T-cell (primary cell): ENCODE measurements around the gene ZCCHC12. TPM values are rescaled to one million over a fixed set of nuclear protein-coding genes. Genes with fewer than 3 reads are reported as not detected.

ENCODE experiments used
- ATAC-seq, 4 experiments: fragments of 200-7000 bp in 3 of 4; fragments of 150-1000 bp in 1 of 4; cut with Tn5 transposase; replicated peaks in 1 of 4; 1 replicate in 3 of 4; 2 replicates in 1 of 4; pipeline ENCODE4 v1.10.0; 2021; ENCODE audit warnings: moderate library complexity in 3 of 4, mild to moderate bottlenecking in 2 of 4, moderate number of reproducible peaks in 1 of 4
- CTCF ChIA-PET, 2 donors: fragments of 300-600 bp; sonication (Branson Sonifier 250); formaldehyde crosslinking; loops; one replicate each; lab custom pipeline; 2022; ENCODE audit warnings: antibody characterized with exemption in 2 of 2; lab: Charles Lee
- POLR2A ChIA-PET, 2 donors: fragments of 300-600 bp; sonication (Branson Sonifier 250); formaldehyde crosslinking; loops; one replicate each; lab custom pipeline; 2022; ENCODE audit warnings: antibody characterized with exemption in 2 of 2; lab: Charles Lee
- DNase-seq, 35 experiments: peaks; one replicate each; pipeline versions ENCODE4 v3.0.0 to v3.0.0-alpha.2; 2013 to 2023
- H3K27ac ChIP-seq: one replicate; pipeline ENCODE4 v1.5.1; 2013; ENCODE audit warnings: low read length
- H3K27me3 ChIP-seq, 2 experiments: replicated peaks in 1 of 2; 1 replicate in 1 of 2; 2 replicates in 1 of 2; pipeline versions ENCODE4 v1.6.1 to v1.7.0; 2013; ENCODE audit warnings: low read length in 1 of 2, mixed read lengths in 1 of 2; ENCODE audit not compliant: control insufficient read depth in 2 of 2, insufficient read depth in 2 of 2; ENCODE audit errors: extremely low read depth in 1 of 2
- H3K36me3 ChIP-seq, 2 donors: 1 replicate in 1 of 2; 2 replicates in 1 of 2; pipeline versions ENCODE4 v1.6.1 to v1.7.0; 2013; ENCODE audit warnings: low read length in 1 of 2; ENCODE audit not compliant: control insufficient read depth in 2 of 2, insufficient read depth in 1 of 2; ENCODE audit errors: extremely low read depth in 1 of 2
- H3K4me1 ChIP-seq, 2 experiments: 1 replicate in 1 of 2; 2 replicates in 1 of 2; pipeline versions ENCODE4 v1.6.1 to v1.7.0; 2013; ENCODE audit warnings: low read length in 2 of 2, mixed read lengths in 1 of 2; ENCODE audit not compliant: insufficient read depth in 2 of 2, control insufficient read depth in 1 of 2; ENCODE audit errors: extremely low read depth in 1 of 2
- H3K4me3 ChIP-seq, 2 donors: 1 replicate in 1 of 2; 2 replicates in 1 of 2; pipeline versions ENCODE4 v1.5.1 to v1.7.0; 2013; ENCODE audit warnings: mild to moderate bottlenecking in 2 of 2, low read length in 1 of 2, moderate library complexity in 1 of 2; ENCODE audit not compliant: control insufficient read depth in 1 of 2; ENCODE audit errors: extremely low read depth in 1 of 2
- H3K9me3 ChIP-seq: 2 replicates; pipeline ENCODE4 v1.7.0; 2013
- H3K27ac Mint-ChIP-seq, 2 donors: one replicate each; pipeline ENCODE4 v1.8.0; 2020 to 2021; ENCODE audit warnings: mild to moderate bottlenecking in 2 of 2, mixed read lengths in 2 of 2
- H3K27me3 Mint-ChIP-seq, 2 donors: one replicate each; pipeline ENCODE4 v1.8.0; 2021 to 2022; ENCODE audit warnings: mixed read lengths in 2 of 2
- H3K36me3 Mint-ChIP-seq: one replicate; pipeline ENCODE4 v1.8.0; 2021; ENCODE audit warnings: mixed read lengths
- H3K4me1 Mint-ChIP-seq, 3 donors: one replicate each; pipeline ENCODE4 v1.8.0; 2020 to 2022; ENCODE audit warnings: mixed read lengths in 3 of 3, mild to moderate bottlenecking in 1 of 3
- H3K4me3 Mint-ChIP-seq, 3 donors: one replicate each; pipeline ENCODE4 v1.8.0; 2020 to 2022; ENCODE audit warnings: mild to moderate bottlenecking in 3 of 3, mixed read lengths in 3 of 3, moderate library complexity in 3 of 3
- H3K9me3 Mint-ChIP-seq, 3 donors: one replicate each; pipeline ENCODE4 v1.8.0; 2020 to 2022; ENCODE audit warnings: mixed read lengths in 3 of 3
- WGBS: methylation state at CpG from one replicate; pipeline ENCODE4 v1.1.5; 2013; ENCODE audit warnings: missing lambda C conversion rate; ENCODE audit not compliant: insufficient coverage; 5-methylcytosine and 5-hydroxymethylcytosine counted together
- total RNA-seq, 35 experiments: library from RNA in 6 of 35; stranded (reverse) in 6 of 35; fragments of 120-200 nt in 1 of 35; gene quantifications; one replicate each; pipeline versions ENCODE4 v1.2.1 to v1.2.4 and lab custom pipeline; 2013 to 2026

Gene ZCCHC12
- total RNA-seq, 5 donors from 2014 or later (not counting 1 experiment from before 2014, with no cell fraction given): 0.16 TPM; not detected in 4

GRCh38 chrX:118853596-118853995, 30.0 kb downstream of the ZCCHC12 start:
- no peaks in the 10 kb centered on the region for H3K9me3 Mint-ChIP-seq

GRCh38 chrX:118855681-118856310, 32.2 kb downstream of the ZCCHC12 start:
- no peaks in the 10 kb centered on the region for H3K36me3 ChIP-seq
- H3K9me3 Mint-ChIP-seq: no peaks in the 10 kb centered on the region
- no peaks in the 10 kb centered on the region for H3K4me1 Mint-ChIP-seq
- no peaks in the 10 kb centered on the region for H3K4me1 ChIP-seq
- no peak for DNase-seq
- no peaks in the 10 kb centered on the region for H3K36me3 Mint-ChIP-seq
- no peak overlapping the region for H3K4me3 Mint-ChIP-seq
- H3K27ac ChIP-seq: no peak overlapping the region
- H3K27me3 ChIP-seq: no peaks in the 10 kb centered on the region
- WGBS: no CpG with 5 or more reads among the region's 3 CpGs
- ChIA-PET POLR2A (interaction anchor here in 1 of 2 donors (0.5 kb wide), 1 partner anchor 31 kb away, joined by 5 read pairs; no protein-coding TSS in a partner anchor), CTCF (interaction anchor here in 1 of 2 donors (0.6 kb wide), 1 partner anchor 211 kb away, joined by 3 read pairs; no protein-coding TSS in a partner anchor)
- no peak overlapping the region for H3K4me3 ChIP-seq
- H3K27ac Mint-ChIP-seq: no peak overlapping the region
- H3K9me3 ChIP-seq: no peaks in the 10 kb centered on the region
- H3K27me3 Mint-ChIP-seq: peaks cover 2 to 17% of the 10 kb centered on the region in 2 donors
- ATAC-seq: no peak

More at GRCh38 chrX:118853596-118853995, 30.0 kb downstream of the ZCCHC12 start:
- Histone ChIP-seq H3K4me1 (no peaks in the 10 kb centered on the region), H3K27me3 (no peaks in the 10 kb centered on the region), H3K9me3 (no peaks in the 10 kb centered on the region), H3K27ac (no peak overlapping the region), H3K36me3 (no peaks in the 10 kb centered on the region), H3K4me3 (no peak overlapping the region)
- DNase-seq (no peak), ATAC-seq (no peak)
- no peaks in the 10 kb centered on the region for H3K4me1 Mint-ChIP-seq
- CTCF ChIA-PET: interaction anchor here in 1 of 2 donors (0.6 kb wide), 1 partner anchor 9 kb away, joined by 4 read pairs; no protein-coding TSS in a partner anchor
- no peaks in the 10 kb centered on the region for H3K36me3 Mint-ChIP-seq
- H3K27me3 Mint-ChIP-seq: peaks cover 0 to 19% of the 10 kb centered on the region in 2 donors
- POLR2A ChIA-PET: no interaction called here
- H3K4me3 Mint-ChIP-seq: no peak overlapping the region
- no CpG with 5 or more reads among the region's 3 CpGs for WGBS
- no peak overlapping the region for H3K27ac Mint-ChIP-seq

GRCh38 chrX:118857006-118857405, 33.4 kb downstream of the ZCCHC12 start:
- no peaks in the 10 kb centered on the region for H3K4me1 Mint-ChIP-seq
- H3K27ac Mint-ChIP-seq: no peak overlapping the region
- no peak overlapping the region for H3K4me3 Mint-ChIP-seq
- no CpG with 5 or more reads among the region's 3 CpGs for WGBS
- H3K27me3 Mint-ChIP-seq: peaks cover 2 to 17% of the 10 kb centered on the region in 2 donors
- Histone ChIP-seq H3K9me3 (no peaks in the 10 kb centered on the region), H3K4me3 (no peak overlapping the region), H3K27ac (no peak overlapping the region), H3K4me1 (no peaks in the 10 kb centered on the region), H3K27me3 (no peaks in the 10 kb centered on the region), H3K36me3 (no peaks in the 10 kb centered on the region)
- CTCF ChIA-PET: no interaction called here
- ATAC-seq: no peak
- no peaks in the 10 kb centered on the region for H3K36me3 Mint-ChIP-seq
- H3K9me3 Mint-ChIP-seq: no peaks in the 10 kb centered on the region
- no peak for DNase-seq
- POLR2A ChIA-PET: no interaction called here

- ChIA-PET CTCF (no interaction called here), POLR2A (no interaction called here)
- Histone ChIP-seq H3K36me3 (no peaks in the 10 kb centered on the region), H3K27me3 (no peaks in the 10 kb centered on the region), H3K9me3 (no peaks in the 10 kb centered on the region), H3K27ac (no peak overlapping the region), H3K4me3 (no peak overlapping the region), H3K4me1 (no peaks in the 10 kb centered on the region)
- Mint-ChIP-seq H3K4me1 (no peaks in the 10 kb centered on the region), H3K9me3 (no peaks in the 10 kb centered on the region), H3K27ac (no peak overlapping the region), H3K36me3 (no peaks in the 10 kb centered on the region), H3K27me3 (peaks cover 2 to 12% of the 10 kb centered on the region in 2 donors), H3K4me3 (no peak overlapping the region)
- 40% methylated on average over 1 of the region's 2 CpGs for WGBS
- ATAC-seq (no peak), DNase-seq (no peak)
These were observed 37.7 kb downstream of the ZCCHC12 start for GRCh38 chrX:118861338-118861737.

- no peak overlapping the region for H3K27ac Mint-ChIP-seq
- CTCF ChIA-PET: interaction anchor here in 1 of 2 donors (1.3 kb wide), 1 partner anchor 13 kb away, joined by 3 read pairs; no protein-coding TSS in a partner anchor
- DNase-seq (no peak), ATAC-seq (no peak)
- no peaks in the 10 kb centered on the region for H3K27me3 ChIP-seq
- POLR2A ChIA-PET: no interaction called here
- no CpG with 5 or more reads among the region's 1 CpG for WGBS
- no peak overlapping the region for H3K4me3 ChIP-seq
- no peaks in the 10 kb centered on the region for H3K4me1 Mint-ChIP-seq
- no peaks in the 10 kb centered on the region for H3K4me1 ChIP-seq
- no peaks in the 10 kb centered on the region for H3K9me3 ChIP-seq
- H3K36me3 Mint-ChIP-seq: no peaks in the 10 kb centered on the region
- peaks cover 2 to 10% of the 10 kb centered on the region in 2 donors for H3K27me3 Mint-ChIP-seq
- H3K27ac ChIP-seq: no peak overlapping the region
- no peaks in the 10 kb centered on the region for H3K9me3 Mint-ChIP-seq
- no peak overlapping the region for H3K4me3 Mint-ChIP-seq
- H3K36me3 ChIP-seq: no peaks in the 10 kb centered on the region
These were observed 38.5 kb downstream of the ZCCHC12 start for GRCh38 chrX:118862091-118862490.

- no peaks in the 10 kb centered on the region for H3K9me3 Mint-ChIP-seq
- no peak overlapping the region for H3K27ac Mint-ChIP-seq
- no peaks in the 10 kb centered on the region for H3K27me3 ChIP-seq
- H3K4me1 ChIP-seq: no peaks in the 10 kb centered on the region
- H3K9me3 ChIP-seq: no peaks in the 10 kb centered on the region
- DNase-seq: no peak
- H3K27me3 Mint-ChIP-seq: peaks cover 2 to 10% of the 10 kb centered on the region in 2 donors
- H3K36me3 ChIP-seq: no peaks in the 10 kb centered on the region
- no peaks in the 10 kb centered on the region for H3K4me1 Mint-ChIP-seq
- no peaks in the 10 kb centered on the region for H3K36me3 Mint-ChIP-seq
- CTCF ChIA-PET: interaction anchor here in 1 of 2 donors (1.3 kb wide), 1 partner anchor 14 kb away, joined by 3 read pairs; no protein-coding TSS in a partner anchor
- no peak overlapping the region for H3K4me3 Mint-ChIP-seq
- no peak overlapping the region for H3K4me3 ChIP-seq
- POLR2A ChIA-PET: no interaction called here
- ATAC-seq: no peak
- H3K27ac ChIP-seq: no peak overlapping the region
- WGBS: no CpG with 5 or more reads among the region's 4 CpGs
These were observed 39.4 kb downstream of the ZCCHC12 start for GRCh38 chrX:118862979-118863378.
